ENCODE measurements around the gene PRKCA. TPM values are rescaled to one million over a fixed set of nuclear protein-coding genes. Genes with fewer than 3 reads are reported as not detected.

PRKCA gene
- total and polyA plus RNA-seq, 2 donors (not counting 3 experiments of a cell fraction or from before 2014, with no cell fraction given) = 7.5 to 34.2 TPM

DNA sequence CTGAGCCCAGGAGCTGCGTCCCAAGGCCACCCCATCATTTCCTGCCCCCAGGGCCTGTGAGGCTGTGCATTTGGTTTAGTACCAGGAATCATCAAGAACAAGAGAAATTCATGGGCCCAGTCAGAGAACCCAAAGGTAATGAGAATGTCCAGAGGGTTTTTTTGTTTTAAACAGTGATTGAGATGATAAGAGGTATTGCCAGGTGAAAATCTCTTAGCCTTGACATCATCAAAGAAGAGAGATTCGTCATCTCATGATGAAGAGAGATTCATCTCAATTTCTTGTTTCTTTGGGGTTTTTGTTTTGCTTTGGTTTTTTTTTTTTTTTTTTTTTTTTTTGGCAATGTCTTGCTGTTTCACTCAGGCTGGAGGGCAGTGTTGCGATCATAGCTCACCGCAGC, 361.9 kb downstream of the PRKCA start:
- Histone ChIP-seq H3K27me3 (ENCODE audit: control insufficient read depth in 2 of 2, insufficient read depth in 2 of 2, low read length in 2 of 2) (no peaks in the 10 kb centered on the region), H3K36me3 (ENCODE audit: control insufficient read depth in 2 of 2, extremely low read depth in 1 of 2, insufficient read depth in 2 of 2, low read length in 2 of 2) (no peaks in the 10 kb centered on the region), H3K27ac (ENCODE audit: insufficient read depth, low read depth, low read length) (no peak overlapping the region), H3K9me3 (replicated peaks; ENCODE audit: control insufficient read depth, insufficient read depth, low read length) (no peaks in the 10 kb centered on the region), H4K20me1 (replicated peaks; ENCODE audit: control insufficient read depth, extremely low read depth, insufficient read depth, low read length) (no peaks in the 10 kb centered on the region), H3K4me1 (ENCODE audit: control insufficient read depth, extremely low read depth, insufficient read depth, low read length) (peaks cover 13% of the 10 kb centered on the region), H3K9me1 (replicated peaks; ENCODE audit: control insufficient read depth, extremely low read depth, insufficient read depth, low read length) (no peaks in the 10 kb centered on the region), H3K9ac (replicated peaks; ENCODE audit: extremely low read depth, insufficient read depth, low read length) (no peak overlapping the region), H3K79me2 (ENCODE audit: control insufficient read depth, insufficient read depth, low read length) (no peaks in the 10 kb centered on the region), H3K4me2 (ENCODE audit: insufficient read depth, low read length) (no peak overlapping the region), H3K4me3 (replicated peaks in 1 of 3; ENCODE audit: insufficient read depth in 1 of 3, low read depth in 1 of 3, low read length in 3 of 3) (no peak overlapping the region), H2AFZ (ENCODE audit: low read depth, low read length) (no peak overlapping the region)
- intact Hi-C loops (cut with micrococcal nuclease) (no loop called here), dilution Hi-C loops (cut with MboI; ENCODE audit: extremely low pct_ligation_motif_present, low sequenced_read_pairs) (no loop called here)
- ChIA-PET CTCF (interaction anchor here (0.6 to 2.1 kb wide), 2 partner anchors 9 to 91 kb away, joined by 3 to 7 read pairs; no protein-coding TSS in a partner anchor), POLR2A (no interaction called here)
- TF ChIP-seq MYC (IDR thresholded peaks at IDR 0.05; ENCODE audit: low read depth, low read length) (no peak), CTCF (IDR thresholded peaks at IDR 0.05; ENCODE audit: extremely low read depth in 1 of 2, insufficient read depth in 1 of 2, low read depth in 1 of 2, low read length in 2 of 2) (no peak), POLR2AphosphoS5 (IDR thresholded peaks at IDR 0.05; ENCODE audit: insufficient read depth, low read depth, low read length) (no peak), FOS (IDR thresholded peaks at IDR 0.05; ENCODE audit: borderline replicate concordance, insufficient read depth, low read length) (no peak), JUN (IDR thresholded peaks at IDR 0.05; ENCODE audit: borderline replicate concordance, insufficient read depth, insufficient read length, low read depth) (no peak), POLR2A (IDR thresholded peaks at IDR 0.05; ENCODE audit: low read depth, low read length) (no peak), GATA2 (IDR thresholded peaks at IDR 0.05; ENCODE audit: insufficient read depth, insufficient read length, low read depth, low read length) (no peak), EZH2 (IDR thresholded peaks at IDR 0.05; ENCODE audit: borderline replicate concordance, low read depth, low read length, severe bottlenecking) (no peak)
- TF ChIP-seq, protein P1, sequence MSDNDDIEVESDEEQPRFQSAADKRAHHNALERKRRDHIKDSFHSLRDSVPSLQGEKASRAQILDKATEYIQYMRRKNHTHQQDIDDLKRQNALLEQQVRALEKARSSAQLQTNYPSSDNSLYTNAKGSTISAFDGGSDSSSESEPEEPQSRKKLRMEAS (IDR thresholded peaks at IDR 0.05; ENCODE audit: insufficient read depth, insufficient read length) = no peak
- BruUV-seq (replicated peaks) = no TSS peak
- DNase-seq (ENCODE audit: low read depth, low spot score) (no peak), FAIRE-seq (no peak)

Measured in endothelial cell of umbilical vein (primary cell).